ENCODE measurements around the gene METTL4. TPM values are rescaled to one million over a fixed set of nuclear protein-coding genes. Genes with fewer than 3 reads are reported as not detected.

METTL4 gene
- 10 to 100 TPM; 19.4 to 20.6 TPM for total RNA-seq

- Mint-ChIP-seq H3K4me1 (ENCODE audit: low read depth) (peaks cover 49% of the 10 kb centered on the region), H3K27me3 (ENCODE audit: low read depth) (no peaks in the 10 kb centered on the region), H3K4me3 (peak within 1 kb of the TSS; percentile 97), H3K9me3 (no peaks in the 10 kb centered on the region), H3K27ac (peak within 1 kb of the TSS; percentile 98), H3K36me3 (ENCODE audit: low read depth) (peaks cover 50% of the 10 kb centered on the region)
- CTCF ChIA-PET, result interaction anchor here (0.6 to 1.6 kb wide), 3 partner anchors 17 to 613 kb away, joined by 3 to 6 read pairs (median 4); no protein-coding TSS in a partner anchor
- peak; percentile 90 for DNase-seq
- intact Hi-C loops (cut with micrococcal nuclease), result loop anchor here (1.0 to 10.0 kb wide), 15 partner anchors 18 to 1757 kb away; partner anchors contain the start of genes EMILIN2, LPIN2, MYL12A and SMCHD1
Observed at GRCh38 chr18:2571200-2572170, at the start of gene METTL4, which contains the start of gene NDC80. METTL4 (minus strand) TSS chr18:2571505; CDS start chr18:2567216, 4,289 bp downstream. NDC80 (plus strand) TSS chr18:2571557; CDS start chr18:2572986, 1,429 bp downstream.

GRCh38 chr18:2618009-2618408, 46.7 kb upstream of the METTL4 start:
- CTCF ChIA-PET, result no interaction called here
- H3K4me3 Mint-ChIP-seq, result no peak overlapping the region
- H3K9me3 Mint-ChIP-seq, result no peaks in the 10 kb centered on the region
- no peaks in the 10 kb centered on the region for H3K27me3 Mint-ChIP-seq (ENCODE audit: low read depth)
- H3K4me1 Mint-ChIP-seq (ENCODE audit: low read depth), result no peaks in the 10 kb centered on the region
- DNase-seq, result no peak
- no peak overlapping the region for H3K27ac Mint-ChIP-seq
- intact Hi-C loops (cut with micrococcal nuclease), result no loop called here
- H3K36me3 Mint-ChIP-seq (ENCODE audit: low read depth), result peaks cover 29% of the 10 kb centered on the region

- H3K27me3 Mint-ChIP-seq (ENCODE audit: low read depth), result no peaks in the 10 kb centered on the region
- no peaks in the 10 kb centered on the region for H3K9me3 Mint-ChIP-seq
- H3K27ac Mint-ChIP-seq, result no peak overlapping the region
- H3K36me3 Mint-ChIP-seq (ENCODE audit: low read depth), result peaks cover 33% of the 10 kb centered on the region
- H3K4me3 Mint-ChIP-seq, result no peak overlapping the region
- intact Hi-C loops (cut with micrococcal nuclease), result no loop called here
- CTCF ChIA-PET, result no interaction called here
- DNase-seq, result no peak
- H3K4me1 Mint-ChIP-seq (ENCODE audit: low read depth), result no peaks in the 10 kb centered on the region
Observed at GRCh38 chr18:2617401-2617998, 46.2 kb upstream of the METTL4 start.

GRCh38 chr18:2612996-2613395, 41.7 kb upstream of the METTL4 start:
- peaks cover 60% of the 10 kb centered on the region for H3K36me3 Mint-ChIP-seq (ENCODE audit: low read depth)
- H3K27me3 Mint-ChIP-seq (ENCODE audit: low read depth), result no peaks in the 10 kb centered on the region
- no peak for DNase-seq
- no peak overlapping the region for H3K4me3 Mint-ChIP-seq
- CTCF ChIA-PET, result no interaction called here
- intact Hi-C loops (cut with micrococcal nuclease), result no loop called here
- peaks cover 7% of the 10 kb centered on the region for H3K4me1 Mint-ChIP-seq (ENCODE audit: low read depth)
- H3K27ac Mint-ChIP-seq, result no peak overlapping the region
- no peaks in the 10 kb centered on the region for H3K9me3 Mint-ChIP-seq

- no peak for DNase-seq
- Mint-ChIP-seq H3K36me3 (ENCODE audit: low read depth) (peaks cover 60% of the 10 kb centered on the region), H3K4me3 (no peak overlapping the region), H3K9me3 (no peaks in the 10 kb centered on the region), H3K27me3 (ENCODE audit: low read depth) (no peaks in the 10 kb centered on the region), H3K27ac (no peak overlapping the region), H3K4me1 (ENCODE audit: low read depth) (peaks cover 21% of the 10 kb centered on the region)
- CTCF ChIA-PET, result no interaction called here
- intact Hi-C loops (cut with micrococcal nuclease), result no loop called here
Observed at GRCh38 chr18:2610549-2610948, 39.2 kb upstream of the METTL4 start.

GRCh38 chr18:2609604-2610003, 38.3 kb upstream of the METTL4 start:
- intact Hi-C loops (cut with micrococcal nuclease), result no loop called here
- peaks cover 30% of the 10 kb centered on the region for H3K4me1 Mint-ChIP-seq (ENCODE audit: low read depth)
- DNase-seq, result no peak
- CTCF ChIA-PET, result interaction anchor here (0.9 kb wide), 1 partner anchor 43 kb away, joined by 3 read pairs; no protein-coding TSS in a partner anchor
- H3K36me3 Mint-ChIP-seq (ENCODE audit: low read depth), result peaks cover 56% of the 10 kb centered on the region
- H3K27me3 Mint-ChIP-seq (ENCODE audit: low read depth), result no peaks in the 10 kb centered on the region
- H3K4me3 Mint-ChIP-seq, result no peak overlapping the region
- no peak overlapping the region for H3K27ac Mint-ChIP-seq
- H3K9me3 Mint-ChIP-seq, result no peaks in the 10 kb centered on the region

- intact Hi-C loops (cut with micrococcal nuclease), result loop anchor here (1.0 kb wide), 1 partner anchor 21 kb away; no protein-coding TSS in a partner anchor
- Mint-ChIP-seq H3K4me1 (ENCODE audit: low read depth) (peaks cover 49% of the 10 kb centered on the region), H3K9me3 (no peaks in the 10 kb centered on the region), H3K27me3 (ENCODE audit: low read depth) (no peaks in the 10 kb centered on the region), H3K4me3 (no peak overlapping the region), H3K36me3 (ENCODE audit: low read depth) (peaks cover 40% of the 10 kb centered on the region), H3K27ac (peak overlapping the region; percentile 79)
- CTCF ChIA-PET, result interaction anchor here (1.5 kb wide), 1 partner anchor 21 kb away, joined by 3 read pairs; no protein-coding TSS in a partner anchor
- DNase-seq, result no peak
Observed at GRCh38 chr18:2606335-2606734, 35.0 kb upstream of the METTL4 start.

- CTCF ChIA-PET, result no interaction called here
- Mint-ChIP-seq H3K4me1 (ENCODE audit: low read depth) (peaks cover 46% of the 10 kb centered on the region), H3K27me3 (ENCODE audit: low read depth) (no peaks in the 10 kb centered on the region), H3K4me3 (no peak overlapping the region), H3K27ac (no peak overlapping the region), H3K9me3 (no peaks in the 10 kb centered on the region), H3K36me3 (ENCODE audit: low read depth) (peaks cover 42% of the 10 kb centered on the region)
- intact Hi-C loops (cut with micrococcal nuclease), result no loop called here
- no peak for DNase-seq
Observed at GRCh38 chr18:2602844-2603243, 31.5 kb upstream of the METTL4 start.

- intact Hi-C loops (cut with micrococcal nuclease), result no loop called here
- Mint-ChIP-seq H3K27me3 (ENCODE audit: low read depth) (no peaks in the 10 kb centered on the region), H3K4me3 (no peak overlapping the region), H3K9me3 (peaks cover 3% of the 10 kb centered on the region), H3K36me3 (ENCODE audit: low read depth) (peaks cover 55% of the 10 kb centered on the region), H3K27ac (peak overlapping the region; percentile 29), H3K4me1 (ENCODE audit: low read depth) (peaks cover 46% of the 10 kb centered on the region)
- DNase-seq, result no peak
- CTCF ChIA-PET, result no interaction called here
Observed at GRCh38 chr18:2597639-2598038, 26.3 kb upstream of the METTL4 start.

- DNase-seq, result no peak
- Mint-ChIP-seq H3K27me3 (ENCODE audit: low read depth) (no peaks in the 10 kb centered on the region), H3K27ac (peak overlapping the region; percentile 83), H3K4me3 (peak overlapping the region; percentile 23), H3K9me3 (no peaks in the 10 kb centered on the region), H3K36me3 (ENCODE audit: low read depth) (peaks cover 63% of the 10 kb centered on the region), H3K4me1 (ENCODE audit: low read depth) (peaks cover 66% of the 10 kb centered on the region)
- intact Hi-C loops (cut with micrococcal nuclease), result no loop called here
- CTCF ChIA-PET, result interaction anchor here (1.6 kb wide), 1 partner anchor 66 kb away, joined by 5 read pairs; no protein-coding TSS in a partner anchor
Observed at GRCh38 chr18:2590303-2590702, 19.0 kb upstream of the METTL4 start.

- intact Hi-C loops (cut with micrococcal nuclease), result loop anchor here (1.0 to 5.0 kb wide), 5 partner anchors 16 to 68 kb away; partner anchors contain the start of gene SMCHD1
- no peaks in the 10 kb centered on the region for H3K9me3 Mint-ChIP-seq
- peak overlapping the region; percentile 93 for H3K27ac Mint-ChIP-seq
- H3K4me3 Mint-ChIP-seq, result peak overlapping the region; percentile 55
- H3K36me3 Mint-ChIP-seq (ENCODE audit: low read depth), result peaks cover 62% of the 10 kb centered on the region
- DNase-seq, result no peak
- no peaks in the 10 kb centered on the region for H3K27me3 Mint-ChIP-seq (ENCODE audit: low read depth)
- CTCF ChIA-PET, result interaction anchor here (0.6 to 1.6 kb wide), 6 partner anchors 16 to 996 kb away, joined by 3 to 11 read pairs (median 4); partner anchors contain the start of gene NDC80
- peaks cover 59% of the 10 kb centered on the region for H3K4me1 Mint-ChIP-seq (ENCODE audit: low read depth)
Observed at GRCh38 chr18:2589345-2590068, 18.2 kb upstream of the METTL4 start.

Data from activated naive CD4-positive, alpha-beta T cell treated with anti-CD3 and anti-CD28 coated beads for 36 hours (primary cell).